ENCODE measurements around the gene ZNF8.

DNA sequence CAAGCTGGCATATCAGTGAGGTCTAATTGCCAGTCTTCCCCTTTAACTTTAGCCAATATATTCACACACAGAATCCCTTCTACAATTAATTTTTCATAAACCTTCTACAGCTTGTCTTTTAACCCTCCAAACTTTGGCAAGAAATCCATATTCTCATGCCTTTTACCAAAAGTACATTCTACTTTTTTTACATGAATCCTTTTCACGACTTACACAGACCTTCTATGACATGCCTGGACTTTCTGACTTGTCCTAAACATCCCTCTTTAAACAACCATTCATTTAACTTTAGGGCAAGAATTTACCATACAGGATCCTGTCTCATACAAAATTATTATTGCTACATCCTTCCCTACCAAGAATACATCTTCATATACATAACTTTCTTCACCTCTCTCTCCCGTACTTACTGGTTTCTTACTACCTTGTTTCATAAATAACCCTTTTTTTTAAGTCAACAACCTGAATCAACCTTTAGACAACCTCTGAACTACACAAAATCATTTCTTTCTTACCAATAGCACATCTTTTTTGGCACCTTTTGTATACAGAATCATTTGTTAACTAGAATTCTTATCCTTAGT, 26.6 kb upstream of the ZNF8 start:
- TF ChIP-seq, protein P1, sequence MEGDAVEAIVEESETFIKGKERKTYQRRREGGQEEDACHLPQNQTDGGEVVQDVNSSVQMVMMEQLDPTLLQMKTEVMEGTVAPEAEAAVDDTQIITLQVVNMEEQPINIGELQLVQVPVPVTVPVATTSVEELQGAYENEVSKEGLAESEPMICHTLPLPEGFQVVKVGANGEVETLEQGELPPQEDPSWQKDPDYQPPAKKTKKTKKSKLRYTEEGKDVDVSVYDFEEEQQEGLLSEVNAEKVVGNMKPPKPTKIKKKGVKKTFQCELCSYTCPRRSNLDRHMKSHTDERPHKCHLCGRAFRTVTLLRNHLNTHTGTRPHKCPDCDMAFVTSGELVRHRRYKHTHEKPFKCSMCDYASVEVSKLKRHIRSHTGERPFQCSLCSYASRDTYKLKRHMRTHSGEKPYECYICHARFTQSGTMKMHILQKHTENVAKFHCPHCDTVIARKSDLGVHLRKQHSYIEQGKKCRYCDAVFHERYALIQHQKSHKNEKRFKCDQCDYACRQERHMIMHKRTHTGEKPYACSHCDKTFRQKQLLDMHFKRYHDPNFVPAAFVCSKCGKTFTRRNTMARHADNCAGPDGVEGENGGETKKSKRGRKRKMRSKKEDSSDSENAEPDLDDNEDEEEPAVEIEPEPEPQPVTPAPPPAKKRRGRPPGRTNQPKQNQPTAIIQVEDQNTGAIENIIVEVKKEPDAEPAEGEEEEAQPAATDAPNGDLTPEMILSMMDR (conservative IDR thresholded peaks at IDR 0.05), result no peak
- TF ChIP-seq ZFX (IDR thresholded peaks at IDR 0.05), result no peak

All from C4-2B (cell line).